ENCODE results near the gene NTN5. TPM values are rescaled to one million over a fixed set of nuclear protein-coding genes. Genes with fewer than 3 reads are reported as not detected.
A peak's percentile ranks its signal among the peaks of the same experiment; 100 is the strongest.

NTN5 gene
- total RNA-seq, 1 donor from 2014 or later, result not detected

GRCh38 chr19:48646001-48646721 is 26.7 kb downstream of the NTN5 start, which contains the start of gene CA11:
Gene CA11, minus strand, starts transcription at chr19:48646187. Its CDS starts 555 bp downstream, at chr19:48645632.
- FAIRE-seq (no peak), DNase-seq (ENCODE audit: low spot score in 2 of 2) (peak; percentile 83 to 91)

DNA sequence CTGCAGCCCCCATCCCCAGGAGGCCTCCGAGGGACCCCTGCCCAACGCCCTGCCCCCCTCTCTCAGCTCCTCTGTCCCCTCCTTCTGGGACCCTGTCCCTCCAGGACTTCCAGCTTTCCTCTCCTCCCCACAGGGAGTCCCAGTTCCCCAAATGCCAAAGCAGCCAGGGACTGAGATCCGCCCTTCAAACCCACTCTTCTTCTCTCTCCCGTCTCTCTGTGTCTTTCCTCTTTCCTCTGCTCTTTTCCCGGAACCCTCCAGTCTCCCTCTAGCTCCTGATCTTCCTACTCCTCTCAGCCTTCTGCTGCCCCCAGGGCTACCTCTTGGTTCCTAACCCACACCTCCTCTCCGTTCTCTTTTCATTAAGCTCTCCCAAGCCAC is 27.2 kb downstream of the NTN5 start:
- DNase-seq (ENCODE audit: low spot score in 2 of 2), result peak in 1 of 2 donors; percentile 44
- no peak for FAIRE-seq

DNA sequence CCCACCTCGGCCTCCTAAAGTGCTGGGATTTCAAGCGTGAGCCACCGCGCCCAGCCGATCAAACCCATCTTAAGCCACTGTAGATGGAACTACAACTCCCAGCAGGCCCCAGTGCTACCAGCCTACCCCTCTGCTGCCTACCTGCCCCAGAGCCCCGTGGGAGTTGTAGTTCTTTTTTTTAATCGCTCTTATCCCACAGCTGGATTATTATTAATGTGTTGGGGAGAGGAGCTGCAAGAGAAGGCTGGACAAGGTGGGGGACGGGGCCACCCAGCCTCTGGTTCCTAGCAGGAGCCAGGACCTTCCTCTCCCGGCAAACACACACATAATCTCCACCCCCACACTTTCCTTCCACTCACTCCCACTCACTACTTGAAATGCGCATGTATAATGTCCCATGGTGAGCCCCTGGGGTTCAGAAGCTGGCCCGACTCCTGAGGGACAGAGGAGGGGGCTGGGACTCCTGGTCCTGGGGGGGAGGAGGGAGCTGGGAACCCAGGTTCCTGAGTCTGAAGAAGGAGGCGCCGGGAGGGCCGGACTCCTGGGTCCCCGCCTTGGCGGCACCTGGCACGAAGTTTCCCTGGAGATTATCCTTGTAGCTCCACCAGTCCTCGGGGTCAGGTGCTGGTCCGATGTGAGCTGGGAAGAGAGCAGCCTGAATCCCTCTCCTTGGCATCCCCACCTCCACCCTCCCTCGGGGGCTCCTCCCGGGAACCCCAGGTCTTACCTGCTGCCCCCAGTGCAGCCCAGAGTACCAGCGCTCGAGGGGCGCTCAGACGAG is 27.8 kb downstream of the NTN5 start:
- no peak for FAIRE-seq

DNA sequence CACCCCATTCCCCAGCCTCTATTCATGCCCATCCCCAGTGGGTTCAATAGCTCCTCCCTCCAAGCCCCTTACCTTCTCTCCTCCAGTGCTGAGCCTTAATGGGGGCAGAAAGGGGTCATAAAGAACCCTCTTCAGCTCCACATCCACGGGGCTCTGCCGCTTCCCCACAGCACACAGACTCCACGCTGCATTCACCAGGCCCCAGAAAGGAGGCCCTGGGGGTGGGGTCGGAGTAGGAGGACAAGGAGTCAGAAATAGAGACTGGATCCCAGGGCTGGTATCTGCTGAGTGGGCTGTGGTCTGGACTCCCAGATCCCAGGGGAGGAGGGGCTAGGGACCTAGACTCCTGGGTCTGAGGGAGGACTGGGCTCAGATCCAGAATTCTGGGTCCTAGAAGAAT is 28.5 kb downstream of the NTN5 start:
- no peak for DNase-seq (ENCODE audit: low spot score in 2 of 2)
- no peak for FAIRE-seq

More for the DNA sequence above, 27.8 kb downstream of the NTN5 start:
- DNase-seq (ENCODE audit: low spot score in 2 of 2), result peak; percentile 70 to 80

DNA sequence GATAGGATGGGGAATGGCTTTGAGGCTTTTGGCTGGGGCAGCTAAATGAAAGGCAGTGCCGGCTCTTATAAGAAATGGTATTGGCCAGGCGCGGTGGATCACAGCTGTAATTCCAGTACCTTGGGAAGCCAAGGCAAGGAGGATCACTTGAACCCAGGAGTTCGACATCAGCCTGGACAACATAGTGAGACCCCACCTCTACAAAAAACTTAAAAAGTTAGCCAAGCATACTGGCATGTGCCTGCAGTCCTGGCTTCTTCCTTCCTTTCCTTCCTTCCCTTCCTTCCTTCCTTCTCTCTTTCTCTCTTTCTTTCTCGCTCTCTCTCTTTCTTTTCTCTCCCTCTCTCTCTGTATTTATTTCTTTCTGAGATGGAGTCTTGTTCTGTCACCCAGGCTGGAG is 30.0 kb downstream of the NTN5 start:
- FAIRE-seq (no peak), DNase-seq (ENCODE audit: low spot score in 2 of 2) (no peak)

- DNase-seq (ENCODE audit: low spot score in 2 of 2), result no peak
- no peak for FAIRE-seq
Observed at GRCh38 chr19:48641850-48642249, 31.0 kb downstream of the NTN5 start.

DNA sequence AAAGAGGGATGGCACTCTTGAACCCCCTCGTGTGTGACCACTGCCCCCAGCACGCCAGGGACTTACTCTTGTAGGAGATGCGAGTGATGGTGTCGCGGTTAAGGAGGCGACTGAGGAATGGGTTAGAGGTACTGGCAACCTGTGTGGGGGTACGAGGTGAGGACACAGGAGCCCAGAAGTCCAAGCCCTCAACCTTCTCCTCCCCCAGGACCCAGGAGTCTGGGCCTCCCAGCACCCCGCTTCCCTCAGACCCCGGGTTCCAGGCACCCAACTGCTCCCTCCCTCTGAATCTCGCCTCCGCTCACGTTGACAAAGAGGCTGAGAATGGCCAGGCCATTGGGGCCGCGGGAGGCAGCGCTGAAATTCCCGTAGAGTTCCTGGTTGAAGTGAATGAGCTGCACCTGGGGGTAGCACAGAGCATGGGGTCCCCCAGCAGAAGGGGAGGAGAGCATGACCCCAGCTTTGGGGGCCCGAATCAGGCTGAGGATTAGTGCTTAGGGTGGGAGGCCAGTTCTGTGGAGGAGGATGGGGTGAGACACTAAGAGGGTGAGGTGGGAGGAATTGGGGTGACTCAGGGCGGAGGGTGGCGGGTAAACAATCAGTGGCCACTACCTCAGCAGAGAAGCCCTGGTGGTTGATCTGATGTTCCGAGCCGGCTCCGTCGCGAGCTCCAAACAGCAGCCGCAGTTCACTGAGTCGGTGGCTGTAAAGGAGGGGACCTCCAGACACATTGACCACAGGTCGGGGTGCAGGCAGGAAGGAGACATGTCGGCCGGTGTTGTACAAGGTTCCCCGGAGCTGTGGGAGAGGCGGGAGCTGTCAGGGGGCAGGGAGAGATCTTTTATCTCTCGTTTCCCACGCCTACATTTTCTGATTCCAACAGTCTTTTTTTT is 33.1 kb downstream of the NTN5 start:
- FAIRE-seq (no peak), DNase-seq (ENCODE audit: low spot score in 2 of 2) (no peak)

- FAIRE-seq, result no peak
- peak in 1 of 2 donors; percentile 66 for DNase-seq (ENCODE audit: low spot score in 2 of 2)
Observed at GRCh38 chr19:48638831-48639381, 33.9 kb downstream of the NTN5 start.

DNA sequence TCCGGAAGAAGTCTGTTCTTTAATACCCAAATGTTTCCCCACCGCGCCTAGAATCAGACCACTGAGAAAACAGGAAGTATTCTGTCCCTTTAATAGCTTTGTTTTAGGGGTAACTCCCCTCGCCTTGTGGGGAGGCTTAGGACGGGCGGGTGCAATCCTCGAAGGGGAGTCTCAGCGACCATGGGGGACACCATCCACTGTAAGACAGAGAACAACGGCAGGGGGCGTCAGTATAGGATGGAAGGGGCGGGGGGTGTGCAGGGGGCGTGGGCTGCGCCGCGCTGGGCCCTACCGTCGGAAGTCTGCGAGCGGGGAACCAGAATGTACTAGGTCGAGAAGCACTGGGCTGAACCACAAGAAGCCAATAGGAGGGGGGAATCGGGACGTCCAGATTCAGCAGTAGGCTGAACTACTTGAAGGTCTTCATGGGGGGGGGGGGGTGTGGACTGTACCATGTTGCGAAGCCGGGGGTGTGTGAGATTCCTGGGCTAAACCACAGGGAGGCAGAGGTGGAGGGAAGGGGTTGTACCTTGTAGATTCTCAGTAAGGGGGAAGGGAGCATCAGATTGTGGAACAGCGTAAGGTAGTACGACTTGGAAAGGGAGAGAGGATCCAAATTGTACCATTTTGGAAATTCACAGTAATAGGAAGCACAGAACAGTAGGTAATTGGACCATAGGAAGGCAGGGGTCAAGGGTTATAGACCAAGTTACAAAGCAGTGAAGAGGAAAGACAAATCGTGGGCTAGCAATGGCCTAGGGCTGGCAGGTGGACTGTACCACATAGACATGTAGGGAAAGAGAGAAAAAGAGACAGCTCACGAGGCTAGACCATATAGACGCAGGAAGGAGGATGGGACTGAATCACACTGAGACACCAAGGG is 34.6 kb downstream of the NTN5 start:
- peak; percentile 82 for DNase-seq (ENCODE audit: low spot score in 2 of 2)
- FAIRE-seq, result no peak

GRCh38 chr19:48637449-48637947 is 35.3 kb downstream of the NTN5 start:
- DNase-seq (ENCODE audit: low spot score in 2 of 2) (peak; percentile 93 to 96), FAIRE-seq (no peak)

DNA sequence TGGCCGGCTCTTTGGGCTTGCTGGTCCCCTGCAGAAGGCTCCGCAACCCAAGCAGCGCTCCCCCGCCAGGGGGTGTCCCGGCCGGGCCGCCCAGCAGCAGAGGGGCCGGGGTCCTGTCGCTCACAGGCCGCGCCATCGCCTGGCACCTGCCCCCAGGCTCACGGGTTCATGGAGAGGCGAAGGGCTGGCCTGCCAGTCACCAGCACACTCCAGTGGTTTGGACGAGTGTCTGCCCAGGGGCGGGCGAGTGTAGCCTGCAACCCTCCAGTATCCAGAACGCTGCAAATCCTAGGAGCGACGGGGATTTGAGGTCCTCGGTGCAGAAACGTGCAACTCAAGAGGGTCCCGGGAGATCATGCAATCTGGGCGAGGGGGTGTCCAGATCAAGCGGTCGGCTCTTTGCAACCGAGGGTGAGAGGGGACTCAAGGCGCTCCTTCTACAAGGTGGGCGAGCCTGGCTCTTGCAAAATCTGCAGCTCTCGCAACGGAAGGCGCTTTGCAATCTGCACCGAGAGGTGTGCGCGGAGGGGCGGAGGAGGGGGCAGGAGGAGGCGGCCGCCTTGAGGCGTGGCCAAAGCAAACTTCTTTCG is 35.9 kb downstream of the NTN5 start, which contains the start of gene DBP:
Gene DBP, minus strand, starts transcription at position 521 of the 590 bp plus-strand sequence. Its CDS starts 385 bp downstream, at position 136.
- peak in 1 of 2 donors; percentile 67 for DNase-seq (ENCODE audit: low spot score in 2 of 2)
- no peak for FAIRE-seq

DNA sequence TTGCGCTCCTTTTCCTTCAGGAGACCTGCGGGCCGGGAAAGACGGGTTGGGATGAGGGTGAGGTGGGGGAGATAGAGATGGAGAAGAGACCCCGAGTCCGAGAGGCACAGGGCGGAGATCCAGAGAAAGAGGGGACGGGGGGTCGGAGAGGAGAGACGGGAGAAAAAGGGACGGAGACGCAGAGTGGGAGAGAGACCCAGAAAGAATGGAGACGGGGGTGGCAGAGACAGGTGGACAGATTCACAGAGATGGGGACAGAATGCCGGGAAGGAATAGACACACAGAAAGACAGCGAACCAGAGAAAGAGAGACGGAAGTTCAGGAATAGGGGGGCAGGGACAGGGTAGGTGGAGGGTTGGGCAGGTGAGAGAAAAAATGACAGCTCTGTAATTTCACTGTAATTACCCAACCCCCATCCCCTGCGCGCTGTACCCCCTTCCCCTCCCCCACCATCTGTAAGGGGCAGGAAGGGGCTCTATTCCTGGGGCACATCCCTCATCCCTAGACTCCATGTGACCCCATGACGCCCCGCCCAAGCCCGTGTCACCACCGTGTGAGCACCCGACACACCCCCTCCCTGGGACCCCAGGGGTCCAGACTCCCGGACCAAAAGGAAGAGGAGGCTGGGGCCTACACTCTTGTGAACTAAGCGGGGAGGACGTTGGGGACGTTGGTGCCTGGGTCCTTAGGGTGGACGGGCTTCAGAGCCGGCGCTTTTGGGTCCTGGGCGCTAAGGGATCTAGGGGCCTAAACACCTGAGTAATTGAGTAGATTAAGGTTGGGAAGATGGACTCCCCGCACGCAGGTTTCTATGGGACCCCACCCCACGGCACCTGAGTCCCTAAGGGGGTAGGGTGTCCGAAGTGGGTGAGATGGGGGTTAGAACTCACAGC is 36.6 kb downstream of the NTN5 start:
- DNase-seq (ENCODE audit: low spot score in 2 of 2) (peak in 1 of 2 donors; percentile 54), FAIRE-seq (no peak)

- FAIRE-seq, result no peak
- peak; percentile 80 for DNase-seq (ENCODE audit: low spot score in 2 of 2)
Observed at GRCh38 chr19:48635263-48635965, 37.4 kb downstream of the NTN5 start.

DNA sequence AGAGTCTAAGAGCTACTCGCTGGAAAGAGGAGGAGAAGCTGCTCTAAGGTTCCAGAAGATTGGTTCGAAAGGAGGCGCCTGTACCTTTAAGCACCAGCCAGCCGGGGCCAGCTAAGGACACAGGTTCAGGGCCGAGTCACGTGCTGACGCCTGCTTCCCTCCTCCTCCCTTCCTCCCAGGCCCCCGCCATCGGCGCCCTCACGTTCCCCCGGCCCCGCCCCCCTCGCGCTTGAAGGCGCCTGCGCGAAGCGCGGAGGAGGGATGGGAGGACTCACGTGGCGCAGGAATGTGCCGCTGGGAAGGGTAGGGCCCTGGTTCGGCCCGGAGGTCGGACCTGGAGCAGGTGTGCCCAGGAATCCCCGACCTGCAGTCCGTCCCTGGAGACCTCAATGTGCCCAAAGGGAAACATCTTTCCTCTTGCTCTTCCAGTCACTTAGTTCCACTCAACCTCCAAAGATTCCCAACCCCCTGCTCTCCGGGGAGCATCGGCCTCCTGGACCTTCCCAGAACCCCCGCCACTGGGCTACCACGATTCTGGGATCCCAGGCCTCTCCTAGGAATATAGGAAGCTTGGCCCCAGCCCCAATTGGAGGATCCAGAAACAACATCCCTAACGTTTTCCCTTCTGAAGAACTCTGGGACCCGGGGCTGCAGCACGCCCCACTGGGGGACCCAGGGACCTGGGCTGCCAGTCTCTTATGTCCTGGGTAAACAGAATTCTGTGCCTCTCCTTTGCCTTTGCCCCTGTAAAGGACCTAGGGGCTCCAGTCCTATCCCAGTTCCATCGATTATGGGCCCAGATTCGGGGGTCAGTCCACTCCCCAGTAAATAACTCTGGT is 38.2 kb downstream of the NTN5 start:
- no peak for FAIRE-seq
- DNase-seq (ENCODE audit: low spot score in 2 of 2), result peak; percentile 85

GRCh38 chr19:48634036-48634342 is 38.8 kb downstream of the NTN5 start:
- FAIRE-seq (no peak), DNase-seq (ENCODE audit: low spot score in 2 of 2) (no peak)
